Stomach smooth muscle (tissue), 2 donors: ENCODE data around the gene CLP1.
A peak's percentile ranks its signal among the peaks of the same experiment; 100 is the strongest.

Experiments
- H3K27ac ChIP-seq: one replicate; pipeline ENCODE4 v1.7.0; 2013; ENCODE audit warnings: mild to moderate bottlenecking, low read length, inconsistent platforms
- H3K27me3 ChIP-seq, 2 donors: one replicate each; pipeline ENCODE4 v1.7.0; 2013; ENCODE audit warnings: low read length in 2 of 2; ENCODE audit not compliant: insufficient read depth in 2 of 2, control insufficient read depth in 1 of 2
- H3K36me3 ChIP-seq, 2 donors: one replicate each; pipeline ENCODE4 v1.7.0; 2013; ENCODE audit warnings: low read length in 2 of 2; ENCODE audit not compliant: control insufficient read depth in 2 of 2, insufficient read depth in 2 of 2
- H3K4me1 ChIP-seq: one replicate; pipeline ENCODE4 v1.7.0; 2013; ENCODE audit warnings: low read length; ENCODE audit not compliant: control insufficient read depth, insufficient read depth
- H3K4me3 ChIP-seq, 2 donors: one replicate each; pipeline ENCODE4 v1.7.0; 2013; ENCODE audit warnings: low read length in 2 of 2
- H3K9ac ChIP-seq, 2 donors: one replicate each; pipeline ENCODE4 v1.7.0; 2013; ENCODE audit warnings: low read length in 2 of 2, mild to moderate bottlenecking in 1 of 2
- H3K9me3 ChIP-seq, 2 donors: one replicate each; pipeline ENCODE4 v1.7.0; 2013; ENCODE audit warnings: low read length in 2 of 2; ENCODE audit not compliant: control insufficient read depth in 2 of 2
- donor health status: healthy.
- donor health status: Pancreatic carcinoma.

The CLP1 gene

DNA sequence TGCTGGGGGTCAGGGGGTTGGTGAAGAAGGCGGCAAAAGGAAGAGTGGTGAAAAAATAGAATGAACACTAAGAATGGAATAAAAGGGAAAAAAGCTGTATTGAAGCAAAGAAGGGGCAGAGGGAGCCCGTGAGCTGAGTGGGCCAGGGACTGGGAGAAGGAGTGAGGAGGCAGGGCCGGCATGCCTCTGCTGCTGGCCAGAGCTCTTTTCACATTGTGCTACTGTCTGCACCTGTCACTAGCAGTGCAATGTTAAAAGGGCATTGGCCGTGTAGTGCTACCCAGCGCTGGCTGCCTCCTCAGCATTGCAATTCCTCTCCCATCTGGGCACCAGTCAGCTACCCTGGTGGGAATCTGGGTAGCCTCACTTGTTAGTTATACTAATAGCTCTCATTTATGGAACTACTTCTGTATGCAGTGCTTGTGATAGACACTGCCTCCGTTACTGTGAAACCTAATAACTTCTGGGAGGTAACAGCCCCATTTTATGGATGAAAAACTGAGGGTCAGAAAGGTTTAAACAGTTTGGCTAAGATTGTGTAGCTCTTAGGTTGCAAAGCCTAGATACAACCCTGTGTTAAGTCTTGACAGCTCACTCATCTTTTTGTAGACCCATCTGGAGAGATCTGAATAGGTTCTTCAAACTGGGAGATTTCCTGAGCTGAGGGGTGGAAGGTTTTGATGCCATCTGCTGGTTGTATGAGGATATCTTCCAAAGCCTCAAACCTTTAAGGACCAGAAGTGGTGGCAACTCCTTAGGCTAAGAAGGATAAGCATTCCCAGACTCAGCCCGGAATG, 16.4 kb upstream of the CLP1 start:
- Histone ChIP-seq H3K27me3 (peaks cover 5 to 7% of the 10 kb centered on the region in 2 donors), H3K36me3 (no peaks in the 10 kb centered on the region), H3K4me3 (no peak overlapping the region), H3K9ac (no peak overlapping the region), H3K27ac (no peak overlapping the region), H3K9me3 (no peaks in the 10 kb centered on the region), H3K4me1 (peaks cover 52% of the 10 kb centered on the region)

DNA sequence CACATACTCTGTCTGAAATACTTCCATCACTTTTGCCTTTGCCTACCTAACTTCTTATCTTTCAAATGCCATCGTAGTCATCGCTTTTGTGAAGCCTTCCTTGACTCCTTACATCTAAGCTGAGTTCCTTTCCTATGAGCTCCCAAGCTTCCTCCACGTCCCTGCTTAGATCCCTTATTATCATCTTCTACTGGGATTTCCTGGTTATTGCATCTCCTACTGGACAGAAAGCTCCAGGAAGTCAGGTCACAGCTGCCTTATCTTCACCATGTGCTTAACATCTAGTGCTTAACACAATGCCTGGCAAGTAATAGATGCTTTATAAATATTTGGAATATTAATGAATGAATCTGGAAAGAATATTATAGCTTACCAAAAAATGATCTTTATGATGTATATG, 13.8 kb upstream of the CLP1 start:
- peaks cover 63% of the 10 kb centered on the region for H3K4me1 ChIP-seq
- H3K4me3 ChIP-seq: no peak overlapping the region
- no peak overlapping the region for H3K27ac ChIP-seq
- no peaks in the 10 kb centered on the region for H3K9me3 ChIP-seq
- peaks cover 31 to 33% of the 10 kb centered on the region in 2 donors for H3K27me3 ChIP-seq
- no peaks in the 10 kb centered on the region for H3K36me3 ChIP-seq
- H3K9ac ChIP-seq: no peak overlapping the region

DNA sequence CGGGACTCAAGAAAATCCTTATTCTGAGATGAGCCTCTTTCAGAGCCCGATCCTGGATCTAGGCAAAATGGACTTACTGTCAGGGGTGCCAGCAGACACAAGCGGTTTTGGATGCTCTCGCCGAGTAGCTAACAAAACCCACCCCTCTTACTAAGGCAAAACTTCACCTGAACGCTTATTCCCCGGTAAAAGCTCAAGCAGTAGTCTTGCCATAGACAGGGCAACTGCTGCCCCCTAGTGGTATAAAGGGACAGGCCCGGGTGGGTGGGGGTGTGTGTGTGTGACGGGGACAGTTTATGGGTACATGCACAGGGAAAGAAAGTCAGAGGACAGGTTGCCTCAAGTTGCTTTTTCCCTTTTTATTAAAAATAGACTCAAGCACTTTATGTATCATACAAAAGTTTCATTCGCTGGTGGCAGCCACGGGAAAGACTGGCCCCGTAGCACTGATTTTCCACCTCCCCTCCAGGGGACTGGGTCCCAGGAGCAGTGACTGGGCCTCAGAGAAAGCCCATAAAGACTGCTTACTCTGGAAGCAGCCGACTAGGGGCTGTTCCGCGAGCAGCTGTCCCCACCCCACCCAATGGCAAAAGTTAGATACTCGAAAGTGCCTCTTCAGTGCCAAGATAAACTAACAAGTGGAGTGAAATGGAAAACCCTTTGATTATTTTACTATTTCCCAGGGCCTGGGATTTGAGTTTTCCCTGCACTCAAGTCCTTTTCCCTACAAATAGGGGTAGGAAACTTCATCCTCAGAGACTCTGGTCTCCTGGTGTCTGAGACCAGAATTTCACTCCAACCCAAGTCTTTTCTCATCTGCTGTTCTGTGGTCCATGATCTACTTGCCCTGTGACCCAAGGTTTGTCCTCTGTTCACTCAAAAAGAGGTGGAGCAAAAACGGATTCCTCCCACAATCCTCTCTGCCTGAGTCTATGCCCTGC, 12.5 kb upstream of the CLP1 start:
- peaks cover 40 to 41% of the 10 kb centered on the region in 2 donors for H3K27me3 ChIP-seq
- peak overlapping the region; percentile 2 for H3K27ac ChIP-seq
- peaks cover 60% of the 10 kb centered on the region for H3K4me1 ChIP-seq
- peak overlapping the region in 1 of 2 donors; percentile 12 for H3K9ac ChIP-seq
- no peaks in the 10 kb centered on the region for H3K9me3 ChIP-seq
- no peaks in the 10 kb centered on the region for H3K36me3 ChIP-seq
- H3K4me3 ChIP-seq: no peak overlapping the region

DNA sequence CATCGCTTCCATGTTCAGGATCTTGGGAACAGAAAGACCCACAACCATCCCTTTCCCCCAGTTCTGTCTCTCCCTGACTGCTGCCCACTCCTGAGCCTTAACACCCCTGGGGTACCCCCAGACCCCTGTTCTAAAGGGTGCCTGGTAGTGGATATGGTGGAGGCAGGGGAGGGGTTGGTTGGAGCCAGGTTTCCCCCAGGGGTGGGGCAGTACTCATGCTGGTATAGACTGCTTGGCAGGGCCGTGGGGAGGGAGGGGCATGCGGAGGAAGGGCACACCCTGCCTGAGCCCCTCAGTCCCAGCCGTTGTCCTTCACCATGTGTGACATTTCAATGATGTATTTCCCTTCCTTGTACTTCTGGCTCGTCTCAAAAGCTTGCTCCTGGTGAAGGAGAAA, 11.9 kb upstream of the CLP1 start:
- Histone ChIP-seq H3K27ac (peak overlapping the region; percentile 24), H3K9ac (no peak overlapping the region), H3K27me3 (peaks cover 44 to 47% of the 10 kb centered on the region in 2 donors), H3K36me3 (no peaks in the 10 kb centered on the region), H3K4me3 (no peak overlapping the region), H3K4me1 (peaks cover 58% of the 10 kb centered on the region), H3K9me3 (no peaks in the 10 kb centered on the region)

DNA sequence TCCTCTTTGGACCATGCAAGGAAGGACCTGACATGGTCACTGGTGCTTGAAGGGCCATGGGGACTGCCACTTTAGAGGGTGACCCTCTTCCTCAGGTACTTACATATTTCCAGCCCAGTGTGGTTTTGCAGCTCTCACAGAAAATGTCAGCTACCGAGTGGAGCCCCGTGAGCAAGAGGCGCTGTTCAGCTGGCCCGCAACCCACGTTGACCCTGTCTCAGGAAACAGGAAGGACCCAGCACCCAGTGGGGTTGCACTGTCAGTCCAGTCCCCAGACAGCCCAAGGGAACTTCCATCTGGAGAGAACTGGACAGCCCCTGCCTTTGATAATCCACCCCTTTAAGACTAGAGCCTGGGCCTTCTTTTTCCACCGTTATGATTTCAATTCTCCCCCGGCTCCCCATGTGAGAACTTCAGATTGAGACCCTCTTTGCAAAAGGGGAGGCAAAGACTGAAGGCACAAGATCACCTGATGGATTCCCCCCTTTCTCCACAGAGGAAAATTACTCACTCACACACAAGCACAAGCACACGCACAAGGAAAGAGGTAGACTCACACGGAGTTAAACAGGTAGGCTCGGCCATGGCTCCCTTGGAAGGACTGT, 11.3 kb upstream of the CLP1 start:
- H3K4me1 ChIP-seq: peaks cover 54% of the 10 kb centered on the region
- no peak overlapping the region for H3K9ac ChIP-seq
- H3K36me3 ChIP-seq: no peaks in the 10 kb centered on the region
- H3K27me3 ChIP-seq: peaks cover 50 to 51% of the 10 kb centered on the region in 2 donors
- peak overlapping the region; percentile 24 for H3K27ac ChIP-seq
- H3K9me3 ChIP-seq: no peaks in the 10 kb centered on the region
- no peak overlapping the region for H3K4me3 ChIP-seq

DNA sequence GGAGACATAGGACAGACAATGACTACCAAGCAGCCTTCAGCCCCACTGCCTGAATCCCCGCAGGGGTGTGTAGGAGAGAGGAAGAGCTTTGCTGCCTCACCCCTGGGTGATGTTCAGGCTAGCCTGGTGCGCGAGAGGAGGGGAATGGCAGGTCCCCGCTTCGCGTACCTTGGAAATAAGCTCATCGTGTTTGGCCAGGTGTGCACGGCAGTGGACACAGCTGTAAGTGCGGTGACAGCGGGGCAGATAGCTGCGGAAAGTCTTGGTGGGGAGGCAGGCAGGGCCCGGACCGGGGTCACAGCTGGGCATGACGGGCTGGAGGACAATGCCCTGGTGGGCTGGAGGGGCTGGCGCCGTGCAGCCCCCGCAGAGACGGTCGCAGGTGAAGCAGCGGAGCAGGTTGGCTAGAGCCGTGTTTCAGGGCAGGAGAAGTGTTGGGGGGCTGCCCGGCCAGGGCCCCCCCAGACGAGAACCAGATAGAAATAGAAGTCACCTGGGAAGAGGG, 10.7 kb upstream of the CLP1 start:
- Histone ChIP-seq H3K36me3 (no peaks in the 10 kb centered on the region), H3K27me3 (peaks cover 50 to 55% of the 10 kb centered on the region in 2 donors), H3K9ac (no peak overlapping the region), H3K4me3 (peak overlapping the region in 1 of 2 donors; percentile 8), H3K9me3 (no peaks in the 10 kb centered on the region), H3K27ac (no peak overlapping the region), H3K4me1 (peaks cover 54% of the 10 kb centered on the region)

DNA sequence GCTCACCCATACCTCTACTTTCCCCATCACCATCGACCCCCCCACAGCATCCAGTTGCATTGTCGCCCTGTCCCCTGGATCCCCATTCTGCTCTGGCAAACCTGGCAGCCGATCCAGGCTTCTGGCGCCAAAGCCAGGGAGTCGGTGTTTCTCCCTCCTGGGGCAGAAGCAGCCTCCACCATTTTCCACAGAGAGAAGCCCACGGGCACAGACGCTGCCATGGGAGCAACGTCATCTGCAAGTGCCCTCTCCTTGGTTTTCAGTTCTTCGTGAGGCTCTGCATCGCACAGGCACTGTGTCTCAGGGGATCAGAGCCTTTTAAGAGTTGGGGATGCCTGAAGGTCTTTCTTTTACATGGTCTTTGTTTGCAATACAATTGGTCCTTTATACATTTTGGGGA, 10.2 kb upstream of the CLP1 start:
- peaks cover 52 to 55% of the 10 kb centered on the region in 2 donors for H3K27me3 ChIP-seq
- peak overlapping the region in 1 of 2 donors; percentile 8 for H3K4me3 ChIP-seq

DNA sequence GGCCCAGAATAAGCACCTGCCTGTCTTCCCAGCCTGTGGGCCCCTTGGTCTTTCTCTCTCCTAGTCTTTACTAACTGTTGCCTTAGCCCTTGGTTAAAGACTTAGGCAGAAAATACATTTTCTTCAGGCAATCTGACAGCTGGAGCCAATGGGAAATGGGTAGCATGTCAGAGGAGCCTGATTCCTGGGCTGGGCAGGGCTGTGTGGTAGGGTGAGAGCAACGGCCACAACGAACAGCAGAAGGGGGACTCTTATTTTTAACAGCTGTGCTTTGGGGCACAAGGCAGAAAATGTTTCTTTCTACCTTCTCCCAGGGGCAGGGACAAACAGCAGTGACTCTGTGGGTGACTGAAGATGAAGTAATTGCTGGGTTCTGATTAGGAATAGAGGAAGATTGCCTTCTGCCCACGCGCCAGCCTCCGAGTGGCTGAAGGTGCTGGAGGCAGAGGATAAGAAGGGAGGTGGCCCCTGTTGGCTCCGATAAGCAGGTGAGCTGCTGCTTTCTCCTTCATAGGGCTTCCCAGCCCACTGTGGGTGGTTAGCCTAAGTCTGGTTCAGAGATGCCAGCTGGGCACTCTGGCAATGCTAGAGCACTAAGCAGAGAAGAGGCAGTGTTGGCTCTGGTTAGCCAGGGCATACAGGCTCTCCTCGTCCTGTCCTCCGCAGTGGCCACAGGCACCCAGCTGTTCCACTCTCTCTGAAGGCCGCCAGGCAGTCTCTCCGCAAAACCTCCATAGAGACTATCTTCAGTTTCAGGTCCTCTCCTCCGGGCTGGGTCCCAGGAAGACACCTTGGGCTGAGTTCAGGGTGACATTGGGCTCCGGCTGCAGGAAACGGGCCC, 9.4 kb upstream of the CLP1 start:
- H3K27me3 ChIP-seq: peaks cover 52 to 55% of the 10 kb centered on the region in 2 donors
- H3K36me3 ChIP-seq: no peaks in the 10 kb centered on the region
- H3K9ac ChIP-seq: no peak overlapping the region
- no peak overlapping the region for H3K27ac ChIP-seq
- peak overlapping the region in 1 of 2 donors; percentile 67 for H3K4me3 ChIP-seq
- H3K9me3 ChIP-seq: no peaks in the 10 kb centered on the region
- peaks cover 51% of the 10 kb centered on the region for H3K4me1 ChIP-seq

More for the DNA sequence above, 10.2 kb upstream of the CLP1 start:
- Histone ChIP-seq H3K4me1 (peaks cover 53% of the 10 kb centered on the region), H3K27ac (no peak overlapping the region), H3K9me3 (no peaks in the 10 kb centered on the region), H3K36me3 (no peaks in the 10 kb centered on the region), H3K9ac (no peak overlapping the region)

DNA sequence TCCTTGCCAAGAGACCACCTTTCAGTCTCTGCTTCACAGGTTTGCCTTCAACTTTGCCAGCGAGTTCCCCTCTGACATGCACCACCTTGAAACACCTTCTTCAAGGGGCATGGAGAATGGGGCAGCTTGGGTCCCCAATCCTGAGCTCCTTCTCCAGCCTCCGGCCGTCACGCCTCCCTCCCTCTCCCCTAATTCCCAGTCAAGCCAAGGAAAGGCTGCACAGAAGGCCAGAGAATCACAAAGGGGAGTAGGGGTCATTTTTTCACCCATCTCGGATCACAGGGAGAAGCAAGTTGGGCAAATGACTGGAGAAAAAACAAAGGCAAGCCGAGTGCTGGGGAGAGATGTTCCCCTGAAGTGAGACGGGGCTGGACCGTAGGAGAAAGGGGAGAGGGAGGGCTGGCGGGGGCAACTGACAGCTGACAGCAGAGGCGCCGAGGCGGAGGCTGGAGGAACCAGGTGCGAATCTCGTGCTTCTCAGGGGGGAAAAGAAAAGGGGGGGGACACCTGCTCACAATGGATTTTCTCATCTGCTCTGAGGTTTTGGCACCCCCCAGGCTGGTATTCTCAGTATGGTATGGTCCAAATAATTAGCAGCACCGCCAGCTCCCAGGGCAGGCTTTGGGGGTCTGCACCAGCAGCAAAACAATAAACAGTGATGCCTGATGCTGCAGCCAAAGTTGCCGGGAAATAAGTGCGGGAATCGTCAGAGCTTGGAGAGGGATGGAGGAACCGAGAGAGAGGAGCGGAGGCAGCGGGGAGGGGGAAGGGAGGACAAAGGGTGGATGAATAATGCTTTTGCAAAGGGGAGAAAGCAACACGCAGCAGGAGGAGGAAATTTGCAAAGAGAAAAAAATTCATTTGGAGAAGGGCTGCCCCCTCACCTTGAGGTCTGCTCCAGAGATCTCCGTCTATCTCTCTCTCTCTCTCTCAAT, 8.5 kb upstream of the CLP1 start:
- H3K4me3 ChIP-seq: peak overlapping the region; percentile 66 to 67
- H3K4me1 ChIP-seq: peaks cover 51% of the 10 kb centered on the region
- H3K36me3 ChIP-seq: no peaks in the 10 kb centered on the region
- H3K9me3 ChIP-seq: no peaks in the 10 kb centered on the region
- H3K27me3 ChIP-seq: peaks cover 52 to 55% of the 10 kb centered on the region in 2 donors
- H3K9ac ChIP-seq: no peak overlapping the region
- no peak overlapping the region for H3K27ac ChIP-seq
